CD4-positive, alpha-beta T cell treated with Interferon alpha-2 for 1 hour (primary cell): ENCODE measurements around the gene AATK.

Experiments used
- DNase-seq, 2 donors: peaks; one replicate each; pipeline ENCODE4 v3.0.0-alpha.2; 2020 to 2022

Gene AATK

GRCh38 chr17:81196505-81197408, 30.7 kb upstream of the AATK start:
- no peak for DNase-seq

DNA sequence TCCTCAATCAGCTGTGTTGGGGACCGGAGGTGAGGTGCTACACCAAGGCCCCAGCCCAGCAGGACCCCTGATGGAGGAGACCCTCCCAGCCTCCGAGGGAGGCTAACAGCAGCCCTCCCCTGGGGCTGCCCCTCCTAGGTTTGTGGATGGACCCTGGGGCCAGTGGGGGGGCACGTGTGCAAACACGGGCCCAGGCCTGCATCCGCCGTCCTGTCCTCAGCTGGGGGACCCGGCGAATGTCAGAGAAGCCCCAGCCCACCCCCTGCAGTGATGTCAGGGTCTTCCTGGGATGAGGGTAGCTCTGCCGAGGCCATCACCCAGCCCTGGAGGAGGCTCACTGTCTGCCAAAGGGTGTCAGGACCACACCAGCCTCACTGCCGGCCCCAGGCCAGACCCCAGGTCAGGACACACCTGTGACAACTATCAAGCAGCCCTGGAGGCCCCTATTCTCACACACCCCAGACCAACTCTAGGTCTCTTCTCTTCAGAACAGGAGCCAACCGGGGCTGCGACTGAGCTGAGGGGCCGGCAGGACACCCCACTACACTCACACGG, 30.0 kb upstream of the AATK start:
- no peak for DNase-seq

DNA sequence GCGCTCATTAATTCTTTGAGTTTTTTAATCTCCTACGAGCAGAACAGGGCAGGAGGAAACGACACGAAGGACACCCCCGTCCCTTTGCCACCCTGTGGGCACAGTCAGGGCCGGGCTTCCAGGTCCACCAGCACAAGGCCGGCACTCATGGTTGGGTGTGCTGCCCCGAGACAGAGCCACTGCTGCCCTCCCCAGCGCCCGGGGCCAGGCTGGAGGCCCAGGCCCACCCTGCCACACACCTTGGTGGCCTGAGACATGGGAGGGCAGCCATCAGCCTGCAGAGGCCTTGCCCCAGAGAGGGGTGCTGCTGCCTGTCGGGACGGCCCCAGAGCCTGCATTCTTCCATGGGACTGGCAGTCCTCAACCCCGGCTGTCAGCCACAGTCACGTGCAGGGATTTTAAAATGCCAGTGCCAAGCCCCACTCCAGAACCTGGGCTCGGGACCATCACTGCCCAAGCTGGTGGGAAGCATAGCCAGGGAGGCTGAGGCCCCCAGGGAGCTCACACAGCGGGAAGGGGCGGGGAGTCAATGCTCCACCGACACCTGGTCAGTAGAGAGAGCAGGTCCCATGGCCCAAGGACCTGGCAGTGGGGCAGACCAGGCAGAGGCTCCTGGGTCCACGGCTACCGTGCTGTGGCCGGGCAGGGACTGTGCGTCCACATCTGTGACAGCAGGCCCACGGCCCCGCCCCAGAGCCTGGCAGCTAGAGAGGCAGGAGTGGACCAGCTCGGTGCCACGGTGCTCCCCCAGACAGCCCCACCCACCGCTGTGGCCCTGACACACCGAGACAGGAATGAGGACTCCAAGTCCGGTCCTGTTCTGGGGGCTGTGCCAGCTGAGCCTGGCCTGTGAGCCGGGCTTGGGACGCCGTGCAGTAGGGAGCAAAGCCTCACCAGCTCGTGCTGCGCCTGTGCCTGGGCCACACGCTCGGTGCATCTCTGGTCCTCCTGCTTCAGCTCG, 29.2 kb upstream of the AATK start:
- no peak for DNase-seq

- DNase-seq, result no peak
Measured at GRCh38 chr17:81194225-81194760, 28.3 kb upstream of the AATK start.

DNA sequence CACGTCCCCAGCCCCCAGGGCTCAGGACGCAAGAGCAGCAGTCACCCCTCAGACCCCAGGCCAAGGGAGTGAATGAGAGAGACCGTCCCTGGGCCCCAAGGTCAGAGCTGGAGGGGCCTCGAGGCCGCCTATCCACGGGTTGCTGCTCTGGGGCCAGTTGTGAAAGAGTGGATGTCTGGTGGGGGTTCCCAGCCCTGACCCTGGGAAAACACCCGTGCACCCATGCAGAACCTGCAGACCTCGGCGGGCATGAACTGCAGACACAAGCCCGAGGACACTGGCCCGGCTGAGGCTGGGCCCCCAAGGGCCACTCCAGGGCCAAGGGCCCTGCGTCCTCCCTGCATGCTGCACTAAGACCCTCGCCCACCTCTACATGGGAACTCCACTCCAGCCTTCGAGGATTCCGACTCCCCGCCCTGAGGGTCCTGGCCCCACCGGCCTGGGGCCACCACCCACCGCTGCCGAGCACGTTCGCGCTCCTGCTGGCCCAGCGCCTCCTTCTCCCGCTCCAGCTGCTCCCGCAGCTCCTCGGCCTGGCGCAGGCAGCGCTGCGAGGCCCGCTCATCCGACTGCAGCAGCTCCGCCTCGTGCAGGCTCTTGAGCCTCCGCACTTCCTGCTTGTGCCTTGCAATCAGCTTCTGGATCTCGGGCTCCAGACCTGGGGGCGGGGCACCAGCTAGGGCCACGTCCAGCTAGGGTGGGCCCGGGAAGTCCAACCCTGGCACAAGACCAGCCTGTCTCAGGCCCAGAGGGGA, 27.6 kb upstream of the AATK start:
- DNase-seq, result no peak

- DNase-seq, result no peak
Measured at GRCh38 chr17:81193051-81193410, 27.0 kb upstream of the AATK start.

DNA sequence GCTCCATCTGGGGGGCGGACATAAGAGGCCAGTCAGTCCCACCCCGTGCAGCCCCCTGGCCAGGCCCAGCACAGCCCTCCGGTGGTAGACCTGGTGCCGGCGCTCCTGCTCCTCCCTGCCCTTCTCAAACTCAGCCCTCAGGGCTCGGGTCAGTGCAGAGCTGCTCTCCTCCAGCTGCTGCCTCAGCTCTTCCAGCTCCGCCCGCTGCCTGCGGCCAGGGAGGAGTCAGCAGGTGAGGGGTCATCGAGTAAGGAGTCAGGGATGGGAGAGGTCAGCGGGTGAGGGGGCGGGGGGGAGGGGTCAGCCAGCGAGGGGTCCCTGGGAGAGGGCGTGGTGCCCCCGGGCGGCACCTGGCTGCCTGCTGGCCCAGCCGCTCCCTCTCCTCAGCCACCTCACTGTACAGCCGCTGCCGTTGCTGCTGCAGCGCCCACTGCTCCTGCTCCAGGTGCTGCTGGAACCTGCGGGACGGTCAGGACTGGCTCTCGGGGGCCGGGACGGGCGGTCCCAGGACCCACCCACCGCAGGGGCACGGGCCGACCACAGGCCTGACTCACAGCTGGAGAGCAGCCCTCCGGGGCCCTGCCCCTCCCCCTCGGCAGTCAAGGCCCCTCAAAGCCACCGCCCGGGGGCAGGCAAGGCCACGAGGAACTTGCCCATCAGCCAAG, 26.5 kb upstream of the AATK start:
- DNase-seq, result no peak

DNA sequence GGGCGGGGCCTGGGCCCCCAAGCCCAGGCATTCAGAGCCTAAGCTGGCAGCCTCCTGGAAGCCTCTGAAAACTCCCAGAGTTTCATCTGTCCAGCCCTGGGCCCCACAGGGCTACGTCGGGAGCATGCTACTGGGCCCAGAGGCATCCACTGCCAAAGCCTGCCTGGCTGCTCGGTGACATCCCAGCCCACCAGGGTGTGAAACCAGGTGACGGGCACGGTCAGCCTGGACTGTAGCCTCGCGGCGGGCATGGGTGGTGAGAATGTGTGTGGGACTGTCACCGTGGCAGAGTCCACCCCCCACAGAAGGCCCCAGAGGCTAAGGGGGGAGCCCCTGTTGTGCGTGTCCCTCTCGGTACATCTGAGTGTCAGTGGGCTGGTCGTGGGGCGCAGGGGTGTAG, 25.6 kb upstream of the AATK start:
- no peak for DNase-seq

GRCh38 chr17:81191116-81191515, 25.1 kb upstream of the AATK start:
- DNase-seq, result no peak

- DNase-seq, result no peak
Measured at GRCh38 chr17:81190591-81190990, 24.6 kb upstream of the AATK start.

GRCh38 chr17:81189670-81190530, 23.9 kb upstream of the AATK start:
- DNase-seq, result no peak

- no peak for DNase-seq
Measured at GRCh38 chr17:81189016-81189415, 23.0 kb upstream of the AATK start.

- DNase-seq, result no peak
Measured at GRCh38 chr17:81188491-81188840, 22.4 kb upstream of the AATK start.

DNA sequence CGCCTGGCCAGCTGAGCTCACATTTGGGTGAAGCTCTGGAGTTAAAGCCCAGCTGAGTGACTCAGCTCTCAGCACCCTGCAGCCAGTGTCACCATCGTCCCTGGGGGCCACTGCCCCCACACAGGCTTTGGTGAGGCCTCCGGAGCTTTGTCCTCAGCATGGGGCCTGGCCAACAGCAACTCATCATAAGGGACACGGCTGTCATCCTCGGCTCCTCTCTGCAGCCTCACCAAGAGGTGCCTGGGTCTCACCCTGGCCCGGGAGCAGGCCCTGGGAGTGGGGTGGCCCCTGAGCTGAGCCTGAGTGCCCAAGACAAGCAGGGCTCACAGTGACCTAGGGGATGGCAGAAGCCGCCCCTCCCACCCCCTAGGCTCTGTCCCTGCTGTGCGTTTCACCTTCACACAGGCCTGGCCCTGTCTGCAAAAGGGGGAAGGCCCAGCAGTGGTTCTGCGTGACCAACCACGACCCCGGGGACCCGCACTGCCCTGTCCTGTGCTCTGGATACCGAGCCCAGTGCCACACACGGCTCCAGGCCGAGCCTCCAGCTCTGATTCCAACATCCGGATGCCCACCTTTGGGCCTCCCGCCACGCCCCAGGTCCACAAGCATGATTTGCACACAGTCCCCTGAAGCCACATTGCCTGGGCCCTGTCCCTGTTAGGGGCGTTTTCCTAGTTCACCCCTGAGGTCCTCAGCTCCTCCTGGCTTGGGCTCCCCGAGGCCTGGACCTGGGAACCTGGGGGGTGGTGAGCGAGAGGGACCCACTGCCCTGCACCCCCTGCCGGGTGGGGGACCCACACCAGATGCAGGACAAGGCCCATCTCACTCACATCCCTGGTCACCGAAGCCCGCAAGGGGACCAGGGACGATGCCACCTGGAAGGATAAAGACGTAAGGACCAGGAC, 21.8 kb upstream of the AATK start:
- no peak for DNase-seq

GRCh38 chr17:81187120-81187519, 21.1 kb upstream of the AATK start:
- DNase-seq, result no peak

DNA sequence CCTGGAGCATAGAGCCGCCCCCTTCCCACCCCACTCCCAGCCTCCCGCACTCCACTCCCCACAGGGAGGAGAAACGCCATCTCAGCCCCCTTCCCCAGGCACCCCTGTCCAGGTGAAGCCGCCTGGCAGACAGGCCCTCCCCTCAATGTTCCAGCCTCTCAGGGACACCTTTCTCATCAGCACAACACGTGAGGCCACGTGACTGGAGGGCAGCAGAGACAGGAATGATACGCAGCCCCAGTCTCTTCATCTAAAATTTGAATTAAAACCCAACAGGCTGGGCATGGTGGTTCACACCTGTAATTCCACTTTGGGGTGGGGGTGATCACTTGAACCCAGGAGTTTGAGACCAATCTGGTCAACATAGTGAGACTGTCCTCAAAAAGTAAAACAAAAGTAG, 20.2 kb upstream of the AATK start:
- no peak for DNase-seq

DNA sequence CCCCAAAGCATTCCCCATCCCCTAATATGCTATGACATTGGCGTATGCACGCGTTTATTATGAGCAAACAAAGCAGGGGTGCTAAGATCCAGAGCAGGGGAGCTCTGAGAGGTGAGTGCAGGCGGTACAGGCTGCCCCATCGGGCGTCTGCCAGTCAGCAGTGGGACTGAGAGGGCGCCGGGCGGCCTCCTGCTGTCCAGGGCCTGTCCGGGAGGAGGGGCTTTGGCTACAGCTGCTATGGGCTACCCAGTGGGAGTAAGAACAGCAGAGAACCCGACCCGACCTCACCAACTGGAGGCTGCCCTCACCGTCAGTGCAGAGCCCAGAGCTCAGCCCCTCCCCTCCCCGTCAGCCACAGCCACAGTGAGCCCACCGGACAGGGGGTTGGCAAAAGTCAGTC, 18.5 kb upstream of the AATK start:
- no peak for DNase-seq

GRCh38 chr17:81183807-81184206, 17.8 kb upstream of the AATK start:
- DNase-seq, result no peak

- no peak for DNase-seq
Measured at GRCh38 chr17:81183316-81183715, 17.3 kb upstream of the AATK start.

GRCh38 chr17:81182596-81182995, 16.6 kb upstream of the AATK start:
- no peak for DNase-seq
